GM23248 (cell line): ENCODE data around the gene ALKBH3. TPM values are rescaled to one million over a fixed set of nuclear protein-coding genes. Genes with fewer than 3 reads are reported as not detected.

Experiments used
- DNase-seq: peaks from one replicate; pipeline ENCODE4 v3.0.0-alpha.2; 2015
- H2AFZ ChIP-seq: fragments of 200-600 bp; sonication (generic); 2 replicates; pipeline ENCODE4 v1.6.1; 2016; ENCODE audit warnings: antibody characterized with exemption
- H3F3A ChIP-seq: fragments of 200-600 bp; sonication (generic); 2 replicates; pipeline ENCODE4 v1.6.1; 2016; ENCODE audit warnings: mild to moderate bottlenecking, antibody characterized with exemption, mixed run types; ENCODE audit not compliant: insufficient read depth
- H3K27ac ChIP-seq: fragments of 200-600 bp; sonication (generic); 2 replicates; pipeline ENCODE4 v1.5.1; 2016; ENCODE audit warnings: mild to moderate bottlenecking
- H3K27me3 ChIP-seq: fragments of 200-600 bp; sonication (generic); replicated peaks from 2 replicates; pipeline ENCODE4 v1.6.1; 2016; ENCODE audit warnings: mild to moderate bottlenecking; ENCODE audit not compliant: insufficient read depth
- H3K36me3 ChIP-seq: fragments of 200-600 bp; sonication (generic); 2 replicates; pipeline ENCODE4 v1.6.1; 2016; ENCODE audit warnings: low read depth, mild to moderate bottlenecking
- H3K4me1 ChIP-seq: fragments of 200-600 bp; sonication (generic); 2 replicates; pipeline ENCODE4 v1.6.1; 2016; ENCODE audit warnings: mild to moderate bottlenecking; ENCODE audit not compliant: insufficient read depth
- H3K4me2 ChIP-seq: fragments of 200-600 bp; sonication (generic); one replicate; pipeline ENCODE4 v1.6.1; 2016; ENCODE audit warnings: mild to moderate bottlenecking; ENCODE audit not compliant: unreplicated experiment
- H3K4me3 ChIP-seq: fragments of 200-600 bp; sonication (generic); 2 replicates; pipeline ENCODE4 v1.5.1; 2016; ENCODE audit warnings: mild to moderate bottlenecking
- H3K79me2 ChIP-seq: fragments of 200-600 bp; sonication (generic); 2 replicates; pipeline ENCODE4 v1.6.1; 2016; ENCODE audit warnings: mild to moderate bottlenecking; ENCODE audit not compliant: insufficient read depth
- H3K9ac ChIP-seq: fragments of 200-600 bp; sonication (generic); 2 replicates; pipeline ENCODE4 v1.6.1; 2016; ENCODE audit warnings: mild to moderate bottlenecking
- H3K9me2 ChIP-seq: fragments of 200-600 bp; sonication (generic); 2 replicates; pipeline ENCODE4 v1.6.1; 2016; ENCODE audit warnings: mixed run types, mild to moderate bottlenecking, moderate library complexity; ENCODE audit not compliant: insufficient read depth
- H3K9me3 ChIP-seq: fragments of 200-600 bp; sonication (generic); one replicate; pipeline ENCODE4 v1.6.1; 2017; ENCODE audit warnings: low read depth
- H4K20me1 ChIP-seq: fragments of 200-600 bp; sonication (generic); 2 replicates; pipeline ENCODE4 v1.6.0; 2016; ENCODE audit not compliant: insufficient read depth
- EZH2 ChIP-seq: fragments of 200-600 bp; sonication (generic); IDR thresholded peaks from 2 replicates; pipeline ENCODE4 v1.6.1; 2018; ENCODE audit warnings: antibody characterized with exemption, mild to moderate bottlenecking; ENCODE audit not compliant: insufficient read depth, poor library complexity, severe bottlenecking
- EZH2phosphoT487 ChIP-seq: fragments of 200-600 bp; sonication (generic); IDR thresholded peaks from 2 replicates; pipeline ENCODE4 v1.6.1; 2018; ENCODE audit warnings: antibody characterized with exemption, moderate library complexity, mild to moderate bottlenecking, low read depth; ENCODE audit not compliant: insufficient read depth
- WGBS, 2 experiments: methylation state at CpG; one replicate each; pipeline ENCODE4 v1.1.6; 2015 to 2017; ENCODE audit warnings: low lambda C conversion rate in 2 of 2, low coverage in 1 of 2; ENCODE audit errors: missing lambda C conversion rate in 2 of 2; 5-methylcytosine and 5-hydroxymethylcytosine counted together
- in situ Hi-C: fragments of 300-500 bp; cut with MboI; formaldehyde crosslinking; loops from 2 replicates; pipeline ENCODE4 v1.15.0; 2020
- polyA plus RNA-seq: library from polyadenylated mRNA; unstranded; fragments of >200 nt; fragmentation: Nextera tagmentation; extraction: Ambion mirVana; gene quantifications from 2 replicates; pipeline ENCODE4 v1.2.1, GENCODE V29; 2016
- total RNA-seq: library from RNA; depleted of rRNA; stranded (reverse); fragments of >200 nt; shearing (Covaris generic); gene quantifications from 2 replicates; pipeline ENCODE4 v1.2.3, GENCODE V29; 2014

The ALKBH3 gene
- total and polyA plus RNA-seq, 2 experiments from 2014 or later: 29.3 to 36.6 TPM

DNA sequence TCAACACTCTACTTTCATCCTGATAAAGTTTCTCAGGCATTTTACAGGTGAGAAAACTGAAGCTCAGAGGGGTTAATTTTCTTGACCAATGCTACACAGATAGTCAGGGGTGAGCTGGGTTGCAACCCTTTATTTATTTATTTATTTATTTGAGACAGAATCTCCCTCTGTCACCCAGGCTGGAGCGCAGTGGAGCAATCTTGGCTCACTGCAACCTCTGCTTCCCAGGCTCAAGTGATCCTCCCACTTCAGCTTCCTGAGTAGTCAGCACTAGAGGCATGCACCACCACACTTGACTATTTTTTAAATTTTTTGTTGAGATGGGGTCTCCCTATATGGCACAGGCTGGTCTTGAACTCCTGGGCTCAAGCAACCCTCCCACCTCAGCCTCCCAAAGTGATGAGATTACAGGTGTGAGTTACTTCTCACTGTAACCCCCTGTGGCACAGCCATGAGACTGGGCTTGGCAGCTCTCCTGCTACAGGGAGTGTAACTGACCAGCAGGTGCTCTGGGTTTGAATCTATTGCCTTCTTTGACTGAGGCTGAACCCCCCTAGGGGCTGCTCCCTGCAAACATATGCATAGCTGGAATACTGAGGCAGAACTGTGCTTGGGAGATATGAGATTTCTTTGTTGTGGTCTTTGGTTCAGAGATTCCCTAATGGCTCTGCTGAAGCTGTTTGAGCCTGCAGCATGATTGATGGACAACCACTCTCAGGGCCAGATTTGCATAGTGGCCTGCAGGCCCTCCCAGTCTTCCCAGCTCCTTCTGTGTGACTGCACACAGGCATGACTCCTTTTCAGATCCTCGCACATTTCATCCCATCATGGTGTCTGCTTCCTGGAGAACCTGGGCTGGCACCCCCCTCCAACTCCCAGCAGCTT is 68.0 kb downstream of the ALKBH3 start:
- DNase-seq: no peak
- Histone ChIP-seq H2AFZ (no peak overlapping the region), H3K9ac (no peak overlapping the region), H3K79me2 (no peaks in the 10 kb centered on the region), H3K4me2 (no peak overlapping the region), H3K36me3 (no peaks in the 10 kb centered on the region), H3K27ac (no peak overlapping the region), H3K27me3 (peaks cover 10% of the 10 kb centered on the region), H3K4me1 (no peaks in the 10 kb centered on the region; the same call in 1 of the 2 replicates), H3K9me3 (no peaks in the 10 kb centered on the region), H3F3A (no peaks in the 10 kb centered on the region), H4K20me1 (no peaks in the 10 kb centered on the region), H3K4me3 (no peak overlapping the region), H3K9me2 (no peaks in the 10 kb centered on the region)
- in situ Hi-C loops: loop anchor here (5.0 kb wide), 1 partner anchor 84 kb away; no protein-coding TSS in a partner anchor
- 98 to 100% methylated on average over 2 of the region's 2 CpGs for WGBS, 2 experiments
- TF ChIP-seq EZH2: no peak
- no peak for TF ChIP-seq EZH2phosphoT487

DNA sequence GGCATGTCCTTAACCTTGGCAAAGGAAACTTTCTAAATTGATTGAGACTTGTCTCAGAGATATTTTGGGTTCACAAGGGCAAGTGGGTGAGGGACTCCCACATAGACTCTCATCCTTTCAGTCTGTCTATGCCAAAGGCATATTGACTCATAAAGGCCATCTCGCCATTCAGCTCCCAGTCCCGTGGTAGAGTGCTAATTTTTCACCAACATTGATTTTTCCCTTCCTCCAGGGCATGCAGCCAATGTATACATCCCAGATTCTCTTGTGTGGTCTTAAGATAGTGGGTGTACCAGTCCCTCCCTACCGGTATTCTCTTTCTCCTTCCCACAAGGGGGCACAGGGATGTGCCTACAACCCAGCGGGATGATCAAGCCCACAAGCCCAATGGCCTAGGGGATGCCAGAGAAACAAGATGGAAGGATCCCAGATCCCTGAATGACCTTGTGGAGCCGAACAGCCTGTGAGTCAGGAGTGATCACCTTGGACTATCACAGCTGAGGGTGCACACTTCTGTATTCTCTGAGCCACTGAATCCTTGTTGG is 69.8 kb downstream of the ALKBH3 start:
- Histone ChIP-seq H3K9me3 (no peaks in the 10 kb centered on the region), H2AFZ (no peak overlapping the region), H3K27ac (no peak overlapping the region), H4K20me1 (no peaks in the 10 kb centered on the region), H3K4me3 (no peak overlapping the region), H3F3A (no peaks in the 10 kb centered on the region), H3K9me2 (no peaks in the 10 kb centered on the region), H3K27me3 (no peaks in the 10 kb centered on the region), H3K9ac (no peak overlapping the region), H3K4me2 (no peak overlapping the region), H3K79me2 (no peaks in the 10 kb centered on the region), H3K36me3 (no peaks in the 10 kb centered on the region), H3K4me1 (peaks cover 4% of the 10 kb centered on the region; the same call in 1 of the 2 replicates)
- WGBS, 2 experiments: 75 to 87% methylated on average over 5 of the region's 5 CpGs
- TF ChIP-seq EZH2phosphoT487 (no peak), EZH2 (no peak)
- no peak for DNase-seq
- in situ Hi-C loops: no loop called here

DNA sequence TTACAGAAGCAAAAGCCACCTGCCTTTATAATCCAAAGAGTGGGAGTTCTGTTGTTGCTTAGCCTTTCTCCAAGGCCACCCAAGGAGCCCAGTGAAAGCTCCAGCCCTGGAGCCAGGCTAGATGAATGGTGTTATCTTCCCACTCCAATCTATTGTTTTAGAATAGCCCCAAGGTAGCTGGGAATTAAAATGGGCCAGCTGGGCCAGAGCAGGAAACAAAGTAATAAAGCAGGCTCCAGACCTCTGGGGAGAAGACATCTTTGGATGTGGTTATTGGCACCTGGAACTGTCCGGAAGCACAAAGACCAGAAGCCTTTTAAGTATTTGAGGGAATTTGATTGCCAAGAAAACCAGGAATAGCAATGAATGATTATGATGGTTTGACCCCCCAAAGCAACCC is 70.6 kb downstream of the ALKBH3 start:
- Histone ChIP-seq H3K4me2 (no peak overlapping the region), H3K4me1 (peaks cover 11% of the 10 kb centered on the region), H3K79me2 (no peaks in the 10 kb centered on the region), H3K27ac (no peak overlapping the region), H3K4me3 (no peak overlapping the region), H3K36me3 (no peaks in the 10 kb centered on the region), H3K9ac (no peak overlapping the region), H3F3A (no peaks in the 10 kb centered on the region), H4K20me1 (no peaks in the 10 kb centered on the region), H2AFZ (no peak overlapping the region), H3K9me2 (no peaks in the 10 kb centered on the region), H3K27me3 (no peaks in the 10 kb centered on the region), H3K9me3 (no peaks in the 10 kb centered on the region)
- in situ Hi-C loops: no loop called here
- no peak for DNase-seq
- 58 to 67% methylated on average over 1 of the region's 1 CpG for WGBS, 2 experiments
- no peak for TF ChIP-seq EZH2
- no peak for TF ChIP-seq EZH2phosphoT487

DNA sequence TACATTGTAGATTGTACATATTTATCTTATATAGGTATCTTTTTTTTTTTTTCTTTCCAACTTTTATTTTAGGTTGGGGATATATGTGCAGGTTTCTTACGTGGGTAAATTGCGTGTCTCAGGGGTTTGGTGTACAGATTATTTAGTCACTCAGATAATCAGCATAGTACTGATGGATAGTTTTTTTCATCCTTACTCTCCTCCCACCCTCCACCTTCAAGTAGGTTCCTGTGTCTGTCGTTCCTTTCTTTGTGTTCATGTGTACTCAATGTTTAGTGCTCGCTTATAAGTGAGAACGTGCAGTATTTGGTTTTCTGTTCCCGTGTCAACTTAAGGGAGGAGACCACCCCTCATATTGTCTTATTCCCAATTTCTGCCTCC is 71.4 kb downstream of the ALKBH3 start:
- no peaks in the 10 kb centered on the region for H3F3A ChIP-seq
- no peaks in the 10 kb centered on the region for H3K9me3 ChIP-seq
- no peaks in the 10 kb centered on the region for H3K79me2 ChIP-seq
- H3K27ac ChIP-seq: no peak overlapping the region
- no peaks in the 10 kb centered on the region for H3K36me3 ChIP-seq
- 63 to 69% methylated on average over 6 of the region's 6 CpGs for WGBS, 2 experiments
- TF ChIP-seq EZH2phosphoT487 (no peak), EZH2 (no peak)
- no peak overlapping the region for H3K4me3 ChIP-seq
- H3K9ac ChIP-seq: no peak overlapping the region
- H3K4me2 ChIP-seq: no peak overlapping the region
- no peaks in the 10 kb centered on the region for H4K20me1 ChIP-seq
- no peak overlapping the region for H2AFZ ChIP-seq
- in situ Hi-C loops: no loop called here
- no peaks in the 10 kb centered on the region for H3K9me2 ChIP-seq
- H3K4me1 ChIP-seq: peaks cover 13% of the 10 kb centered on the region
- H3K27me3 ChIP-seq: no peaks in the 10 kb centered on the region
- DNase-seq: no peak
